Activated CD8-positive, alpha-beta memory T cell treated with anti-CD3 and anti-CD28 coated beads, Interleukin-2, amount 50 U/mL, for 4 hours (primary cell): Measurements from ENCODE around the gene LRRC51.

Experiments used
- DNase-seq: peaks from one replicate; pipeline ENCODE4 v3.0.0-alpha.2; 2020

The LRRC51 gene

DNA sequence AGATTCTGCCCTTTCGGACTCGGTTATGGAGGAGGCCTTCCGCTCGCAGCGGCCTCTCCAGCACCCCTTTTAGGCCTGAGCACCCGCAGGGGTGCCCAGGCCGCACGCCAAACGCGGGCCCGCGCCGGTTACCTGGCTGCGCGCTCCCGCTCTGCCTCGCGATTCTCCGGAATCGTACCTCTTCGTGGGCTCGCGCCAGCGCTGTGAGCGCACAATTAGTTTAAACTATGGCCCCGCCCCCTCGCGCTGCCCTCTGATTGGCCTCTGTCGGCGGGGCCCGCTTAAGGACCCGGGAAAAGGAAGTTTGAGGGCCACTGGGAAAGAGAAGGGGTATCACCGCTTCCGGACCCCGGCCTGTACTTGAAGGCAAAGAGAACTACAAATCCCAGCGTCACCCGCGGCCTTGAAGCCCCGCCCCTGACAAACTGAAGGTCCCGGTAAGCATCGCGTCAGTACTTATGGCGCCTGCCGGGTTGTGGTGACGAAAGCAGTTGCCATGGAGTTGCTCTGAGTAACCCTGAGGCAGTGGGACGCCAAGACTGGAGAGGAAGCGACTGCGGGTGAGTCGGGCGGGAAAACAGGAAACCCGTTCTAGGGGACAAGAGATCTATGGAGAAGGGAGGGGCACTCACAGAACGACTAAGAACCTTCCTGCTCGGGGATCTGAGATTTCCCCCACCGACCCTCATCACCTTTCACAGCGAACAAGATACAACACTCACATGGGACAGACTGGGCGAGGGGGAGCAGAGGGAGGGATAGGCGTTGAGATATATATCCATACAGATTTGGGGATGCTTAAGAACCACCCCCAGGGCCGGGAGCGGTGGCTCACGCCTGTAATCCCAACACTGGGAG is at the start of gene LRRC51, which contains the start of gene NUMA1:
LRRC51 (plus strand) TSS at position 525 of the 858 bp plus-strand sequence. CDS start 8,234 bp downstream, outside the sequence.
NUMA1 (minus strand) TSS at position 217 of the 858 bp plus-strand sequence. CDS start 44,599 bp downstream, outside the sequence.
- DNase-seq = peak; percentile 99

- no peak for DNase-seq
Measured at GRCh38 chr11:72036687-72037086, 44.0 kb upstream of the LRRC51 start.

GRCh38 chr11:72037554-72038311 is 42.9 kb upstream of the LRRC51 start:
- DNase-seq = no peak

GRCh38 chr11:72038491-72038890 is 42.2 kb upstream of the LRRC51 start:
- DNase-seq = no peak

DNA sequence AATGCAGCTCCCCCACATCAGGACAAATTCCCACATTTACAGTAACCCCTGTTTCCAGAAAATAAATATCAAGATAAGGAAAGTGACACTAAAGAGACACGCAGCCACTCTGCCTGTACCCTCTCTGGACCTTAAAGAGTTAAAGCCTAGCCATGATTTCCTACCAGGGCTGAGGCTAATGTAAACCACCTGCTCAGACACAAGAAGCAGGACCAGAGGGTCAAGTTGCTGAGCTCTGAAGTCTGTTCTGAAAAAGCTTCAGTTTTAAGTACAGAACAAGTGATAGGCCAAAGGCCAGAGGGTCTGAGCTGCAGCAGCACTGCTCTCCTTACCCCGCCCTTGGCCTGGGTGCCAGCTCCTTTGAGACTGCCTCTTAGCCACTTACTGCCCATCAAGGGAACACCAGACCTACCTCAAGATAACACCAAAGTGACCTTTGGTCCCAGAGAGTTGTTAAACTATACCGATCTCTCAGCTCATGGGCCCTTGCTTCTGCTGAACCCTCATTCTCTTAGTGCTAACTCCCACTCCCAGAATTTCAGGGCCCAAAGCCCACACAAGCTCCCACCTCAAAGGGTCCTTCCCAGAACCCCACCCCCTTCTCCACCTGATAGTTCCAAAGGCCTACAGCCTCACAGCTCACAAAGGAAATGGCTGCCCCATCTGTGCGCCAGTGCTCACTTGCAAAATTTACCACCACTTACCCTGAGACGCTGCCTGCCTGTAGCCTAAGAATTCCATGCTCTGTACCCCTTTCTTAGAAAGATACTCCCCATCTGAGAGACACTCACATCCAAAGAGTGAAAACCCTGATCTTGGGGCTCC is 41.4 kb upstream of the LRRC51 start:
- DNase-seq = no peak

DNA sequence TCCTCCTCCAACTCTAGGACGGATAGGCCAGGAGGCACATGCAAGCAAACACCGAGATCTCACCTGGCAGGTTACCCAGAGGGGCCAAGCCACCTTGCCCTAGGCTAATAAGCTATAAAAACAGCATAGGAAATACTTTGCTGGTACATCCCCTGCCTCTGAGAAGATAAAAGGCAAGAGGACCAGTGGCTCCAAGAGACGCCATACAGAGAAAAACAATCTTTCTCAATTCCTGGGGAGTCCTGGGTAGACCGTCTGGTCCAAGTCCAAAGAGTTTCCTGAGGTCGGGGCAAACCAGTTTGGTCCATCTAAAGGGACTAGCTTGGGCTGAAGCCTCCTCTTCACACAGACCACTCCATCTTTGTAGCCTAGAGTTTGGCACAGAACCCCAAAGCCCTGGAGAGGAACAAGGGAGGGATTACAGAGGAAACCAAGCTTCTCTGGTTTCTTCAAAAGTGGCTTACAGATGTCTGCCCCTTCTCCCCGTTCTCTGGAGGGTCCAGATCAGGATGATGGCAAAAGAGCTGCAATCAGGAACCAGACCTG is 40.7 kb upstream of the LRRC51 start:
- no peak for DNase-seq

DNA sequence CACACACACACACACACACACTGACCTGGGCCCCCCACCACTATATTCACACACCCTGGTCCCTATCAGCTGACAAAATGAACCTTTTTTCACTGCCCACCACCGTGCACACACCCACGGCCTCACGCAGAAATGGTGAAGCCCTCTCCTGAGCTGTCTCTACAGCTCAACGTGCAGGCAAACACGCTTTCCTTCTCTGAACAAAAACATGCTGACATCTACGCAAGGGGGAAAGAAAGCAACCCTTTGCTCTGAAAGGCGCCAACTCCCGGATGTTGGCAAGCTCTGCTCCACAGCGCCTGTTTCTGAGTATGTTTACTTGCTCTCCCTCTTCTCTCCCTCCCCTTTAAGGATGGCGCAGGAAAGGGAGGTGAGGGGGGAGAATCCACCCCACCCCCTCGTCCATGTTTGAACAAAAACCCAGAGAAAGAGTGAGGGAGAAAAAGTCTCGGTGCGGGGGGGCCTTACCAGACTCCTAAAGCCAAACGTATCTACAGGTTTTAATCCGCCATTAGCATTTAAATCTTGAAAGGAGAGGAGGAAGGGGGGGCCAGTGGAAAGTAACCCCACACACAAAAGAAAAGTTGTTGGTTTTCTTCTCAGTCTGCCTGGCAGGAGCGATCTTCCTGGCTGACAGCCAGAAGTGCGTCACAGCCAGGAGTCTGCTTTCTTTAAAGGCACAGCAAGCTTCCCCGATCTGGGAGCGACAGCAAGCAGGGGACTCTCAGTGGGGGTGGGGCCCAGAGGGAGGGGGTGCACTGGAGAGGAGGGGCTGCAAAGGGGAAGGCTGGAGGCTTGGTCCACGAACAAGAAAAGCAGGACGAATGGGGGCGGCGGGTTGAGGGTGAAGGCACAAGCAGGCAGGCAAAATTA is 39.9 kb upstream of the LRRC51 start:
- DNase-seq = peak; percentile 78

DNA sequence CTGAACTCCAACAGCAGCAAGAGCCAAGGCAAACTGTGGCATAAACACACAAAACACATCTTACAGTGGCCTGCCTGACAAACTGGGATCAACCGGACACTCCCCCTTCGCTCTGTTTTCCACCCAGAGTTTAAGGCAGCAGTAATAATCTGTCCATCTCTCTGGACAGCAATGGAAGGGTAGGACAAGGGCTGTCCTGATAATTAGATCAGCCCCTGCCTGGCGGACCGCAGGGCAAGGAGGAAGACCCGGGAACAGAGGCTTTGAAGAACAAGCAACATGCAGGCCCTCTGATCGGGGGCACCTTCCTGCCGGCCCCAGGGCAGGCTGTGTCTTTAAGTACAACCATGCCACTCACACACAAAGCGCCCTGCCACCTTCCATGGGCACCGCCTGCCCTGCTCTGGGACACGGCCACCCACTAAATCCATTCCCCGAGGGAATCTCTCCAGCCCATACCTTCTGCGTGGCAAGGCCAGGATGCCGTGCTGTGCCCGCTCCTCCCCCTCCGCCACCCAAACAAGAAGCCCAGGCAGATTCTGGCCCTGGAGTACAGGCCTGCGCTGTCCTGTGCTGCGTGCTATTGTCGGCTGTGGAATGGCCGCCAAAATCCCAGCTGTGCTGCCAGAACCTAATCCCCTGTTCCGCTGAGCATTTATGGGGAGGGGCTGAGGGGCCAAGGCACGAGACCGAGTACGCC is 39.1 kb upstream of the LRRC51 start:
- DNase-seq = peak; percentile 25

- no peak for DNase-seq
Measured at GRCh38 chr11:72042064-72042745, 38.4 kb upstream of the LRRC51 start.

- DNase-seq = no peak
Measured at GRCh38 chr11:72045849-72046248, 34.8 kb upstream of the LRRC51 start.

GRCh38 chr11:72048766-72049460 is 31.7 kb upstream of the LRRC51 start:
- no peak for DNase-seq

GRCh38 chr11:72058416-72059034 is 22.1 kb upstream of the LRRC51 start:
- no peak for DNase-seq

DNA sequence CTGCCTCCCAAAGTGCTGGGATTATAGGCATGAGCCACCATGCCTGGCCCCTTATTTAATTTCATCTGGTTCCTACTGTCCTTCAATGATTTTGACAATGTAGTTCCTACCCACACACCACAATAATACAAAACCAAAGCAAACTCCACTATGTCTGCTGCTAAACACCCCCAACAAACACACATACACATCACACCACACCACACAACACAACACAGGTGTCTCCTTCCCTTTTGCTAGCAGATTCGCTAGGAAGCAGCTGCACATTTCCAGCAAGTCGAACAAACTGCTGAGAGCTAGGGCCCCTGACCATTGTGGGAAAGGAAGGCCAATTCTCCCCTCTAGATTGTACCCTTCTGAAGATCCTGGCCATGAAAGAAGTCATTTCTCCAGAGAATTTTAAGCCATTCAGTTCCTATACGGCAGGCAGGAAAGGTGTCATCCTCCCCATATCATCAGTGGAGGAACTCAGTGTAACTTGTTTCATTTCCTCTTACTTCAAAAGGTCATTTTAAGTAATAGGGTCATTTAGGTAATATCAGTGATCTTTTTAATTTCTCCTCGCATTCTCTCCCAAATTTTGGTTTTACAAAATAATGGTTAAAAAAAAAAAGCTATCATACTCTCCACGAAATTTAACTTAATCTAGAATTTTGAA is 18.8 kb upstream of the LRRC51 start:
- DNase-seq = no peak

- DNase-seq = no peak
Measured at GRCh38 chr11:72066855-72067254, 13.8 kb upstream of the LRRC51 start.

GRCh38 chr11:72067266-72067665 is 13.4 kb upstream of the LRRC51 start:
- no peak for DNase-seq

DNA sequence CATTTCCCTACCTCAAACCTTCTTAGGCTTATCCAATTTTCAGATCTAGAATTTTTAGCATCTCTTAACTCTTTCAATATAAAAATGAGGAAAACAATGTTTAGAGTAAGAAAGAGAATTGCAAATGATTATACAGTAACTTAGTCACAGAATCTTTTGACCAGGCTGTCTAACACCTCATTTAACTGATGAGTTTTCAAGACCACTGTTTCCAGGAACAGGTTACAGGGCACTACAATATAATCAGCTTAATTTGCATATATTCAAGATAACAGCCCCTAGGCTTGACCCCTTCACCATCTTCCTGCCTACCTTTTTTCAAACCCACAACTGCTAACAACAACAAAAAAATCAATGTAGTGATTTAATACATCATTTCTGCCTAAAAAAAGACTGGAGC is 13.0 kb upstream of the LRRC51 start:
- DNase-seq = no peak

GRCh38 chr11:72069200-72069599 is 11.4 kb upstream of the LRRC51 start:
- DNase-seq = no peak

DNA sequence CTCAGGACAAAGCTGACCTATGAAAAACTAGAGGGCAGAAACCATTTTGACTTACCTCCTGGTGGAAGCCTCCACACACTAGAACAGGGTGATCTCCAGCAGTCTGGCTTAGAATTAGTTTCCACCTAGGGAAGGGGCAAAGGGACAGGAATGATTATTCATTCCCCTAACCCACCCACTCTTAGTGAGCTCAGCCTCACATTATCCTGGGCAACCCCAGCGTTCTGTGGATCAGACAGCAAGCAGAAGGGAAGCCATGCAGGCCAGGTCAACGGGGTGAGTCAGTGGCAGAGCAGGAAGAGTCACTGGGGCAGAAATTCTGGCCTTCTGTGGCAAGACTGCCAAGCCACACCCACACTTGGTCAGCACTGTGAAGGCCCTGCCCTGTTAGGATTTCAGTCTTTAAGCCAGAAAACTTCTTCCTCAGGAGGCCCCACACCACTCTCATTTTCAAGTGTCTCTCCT is 10.8 kb upstream of the LRRC51 start:
- no peak for DNase-seq

GRCh38 chr11:72070491-72070890 is 10.2 kb upstream of the LRRC51 start:
- no peak for DNase-seq
